Neural progenitor cell (in vitro differentiated cells): Measurements from ENCODE around the gene LSM14A.

Experiments used
- CTCF ChIP-seq: fragments of 200-600 bp; sonication (generic); IDR thresholded peaks from 2 replicates; pipeline ENCODE4 v1.5.1; 2017; ENCODE audit warnings: antibody characterized with exemption, mild to moderate bottlenecking
- EZH2phosphoT487 ChIP-seq: fragments of 200-600 bp; sonication (generic); IDR thresholded peaks from 2 replicates; pipeline ENCODE4 v1.6.1; 2017; ENCODE audit warnings: antibody characterized with exemption

GRCh38 chr19:34260771-34261173 lies 88.5 kb downstream of the LSM14A start:
- TF ChIP-seq CTCF = no peak
- no peak for TF ChIP-seq EZH2phosphoT487
